Psoas muscle (tissue), 8 donors: Measurements from ENCODE around the gene GNG14. TPM values are rescaled to one million over a fixed set of nuclear protein-coding genes. Genes with fewer than 3 reads are reported as not detected.

Experiments
- ATAC-seq, 4 donors: fragments of 200-7000 bp; cut with Tn5 transposase; one replicate each; pipeline ENCODE4 v1.9.1; 2020; ENCODE audit warnings: moderate library complexity in 3 of 4, mild to moderate bottlenecking in 2 of 4
- DNase-seq, 2 donors: peaks; one replicate each; pipeline ENCODE4 v3.0.0-alpha.2; 2020
- H3K27ac ChIP-seq: fragments of 200-600 bp; one replicate; pipeline ENCODE4 v1.8.0; 2022
- H3K27me3 ChIP-seq, 3 donors: fragments of 200-600 bp in 1 of 3; one replicate each; pipeline versions ENCODE4 v1.6.1 to v1.8.0; 2013 to 2022; ENCODE audit warnings: low read length in 2 of 3, mild to moderate bottlenecking in 2 of 3, moderate library complexity in 1 of 3; ENCODE audit not compliant: insufficient read depth in 3 of 3
- H3K36me3 ChIP-seq, 2 donors: fragments of 200-600 bp in 1 of 2; one replicate each; pipeline versions ENCODE4 v1.6.1 to v1.8.0; 2013 to 2022; ENCODE audit warnings: low read depth in 1 of 2, mild to moderate bottlenecking in 1 of 2, moderate library complexity in 1 of 2; ENCODE audit not compliant: insufficient read depth in 1 of 2
- H3K4me1 ChIP-seq: fragments of 200-600 bp; one replicate; pipeline ENCODE4 v1.8.0; 2022
- H3K4me3 ChIP-seq: fragments of 200-600 bp; one replicate; pipeline ENCODE4 v1.8.0; 2022; ENCODE audit warnings: mild to moderate bottlenecking
- H3K9me3 ChIP-seq: fragments of 200-600 bp; one replicate; pipeline ENCODE4 v1.8.0; 2022
- WGBS, 3 donors: extraction: QIAGEN DNeasy Blood & Tissue Kit; methylation state at CpG; one replicate each; pipeline versions ENCODE4 v1.1.6 to v1.1.7; 2013; 5-methylcytosine and 5-hydroxymethylcytosine counted together
- intact Hi-C, 2 donors: fragments of 100-400 bp; cut with DNase I; formaldehyde crosslinking; loops; one replicate each; pipeline versions ENCODE4 v1.11.0 to v1.14.2; 2022
- polyA plus RNA-seq, 3 donors: library from polyadenylated mRNA; stranded (reverse); fragments of 200-250 nt; gene quantifications; one replicate each; pipeline ENCODE4 v1.2.3, GENCODE V29; 2013
- total RNA-seq, 4 donors: library from RNA; stranded (reverse); fragmentation: NEBNext Ultra II Directional in 2 of 4; extraction: Animal tissue kit (Norgen Biotek cat#: 25700) in 2 of 4; gene quantifications; one replicate each; pipeline versions ENCODE4 v1.2.1 to v1.2.4, GENCODE V29; 2021 to 2023
- TF ChIP-seq, protein P1 (sequence below): fragments of 200-600 bp; IDR thresholded peaks from one replicate; pipeline ENCODE4 v1.8.0; 2022; ENCODE audit warnings: antibody characterized with exemption
- donor health status: healthy with polysubstance abuse.
- donor health status: DM: no; HTN: no; CAD: no; lungs with moderate emphysema.
- donor health status: Bipolar disorder and iron deficiency.
- donor health status: healthy.
- donor health status: DM: yes; HTN: yes; CAD: no.
- donor health status: DM: no; HTN: no; CAD: no.
- donor health status: DM: no; HTN: no; CAD: no.
- donor health status: DM: yes; HTN: yes; CAD: no.

The GNG14 gene
- total and polyA plus RNA-seq, 7 donors = not detected

GRCh38 chr19:12720296-12720695, 32.5 kb downstream of the GNG14 start:
- peaks cover 27% of the 10 kb centered on the region for H3K4me1 ChIP-seq
- H3K27me3 ChIP-seq = no peaks in the 10 kb centered on the region
- peak overlapping the region; percentile 92 for H3K27ac ChIP-seq
- DNase-seq = no peak
- 71 to 85% (median 74%) methylated on average over 10 of the region's 10 CpGs for WGBS, 3 donors
- no peaks in the 10 kb centered on the region for H3K9me3 ChIP-seq
- intact Hi-C loops = loop anchor here in 1 of 2 donors (5.0 kb wide), 3 partner anchors 38 to 127 kb away; partner anchors contain the start of gene DHPS
- H3K4me3 ChIP-seq = peak overlapping the region; percentile 87
- TF ChIP-seq, protein P1, sequence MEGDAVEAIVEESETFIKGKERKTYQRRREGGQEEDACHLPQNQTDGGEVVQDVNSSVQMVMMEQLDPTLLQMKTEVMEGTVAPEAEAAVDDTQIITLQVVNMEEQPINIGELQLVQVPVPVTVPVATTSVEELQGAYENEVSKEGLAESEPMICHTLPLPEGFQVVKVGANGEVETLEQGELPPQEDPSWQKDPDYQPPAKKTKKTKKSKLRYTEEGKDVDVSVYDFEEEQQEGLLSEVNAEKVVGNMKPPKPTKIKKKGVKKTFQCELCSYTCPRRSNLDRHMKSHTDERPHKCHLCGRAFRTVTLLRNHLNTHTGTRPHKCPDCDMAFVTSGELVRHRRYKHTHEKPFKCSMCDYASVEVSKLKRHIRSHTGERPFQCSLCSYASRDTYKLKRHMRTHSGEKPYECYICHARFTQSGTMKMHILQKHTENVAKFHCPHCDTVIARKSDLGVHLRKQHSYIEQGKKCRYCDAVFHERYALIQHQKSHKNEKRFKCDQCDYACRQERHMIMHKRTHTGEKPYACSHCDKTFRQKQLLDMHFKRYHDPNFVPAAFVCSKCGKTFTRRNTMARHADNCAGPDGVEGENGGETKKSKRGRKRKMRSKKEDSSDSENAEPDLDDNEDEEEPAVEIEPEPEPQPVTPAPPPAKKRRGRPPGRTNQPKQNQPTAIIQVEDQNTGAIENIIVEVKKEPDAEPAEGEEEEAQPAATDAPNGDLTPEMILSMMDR = no peak
- peaks cover 0 to 44% of the 10 kb centered on the region in 2 donors for H3K36me3 ChIP-seq
- no peak for ATAC-seq

DNA sequence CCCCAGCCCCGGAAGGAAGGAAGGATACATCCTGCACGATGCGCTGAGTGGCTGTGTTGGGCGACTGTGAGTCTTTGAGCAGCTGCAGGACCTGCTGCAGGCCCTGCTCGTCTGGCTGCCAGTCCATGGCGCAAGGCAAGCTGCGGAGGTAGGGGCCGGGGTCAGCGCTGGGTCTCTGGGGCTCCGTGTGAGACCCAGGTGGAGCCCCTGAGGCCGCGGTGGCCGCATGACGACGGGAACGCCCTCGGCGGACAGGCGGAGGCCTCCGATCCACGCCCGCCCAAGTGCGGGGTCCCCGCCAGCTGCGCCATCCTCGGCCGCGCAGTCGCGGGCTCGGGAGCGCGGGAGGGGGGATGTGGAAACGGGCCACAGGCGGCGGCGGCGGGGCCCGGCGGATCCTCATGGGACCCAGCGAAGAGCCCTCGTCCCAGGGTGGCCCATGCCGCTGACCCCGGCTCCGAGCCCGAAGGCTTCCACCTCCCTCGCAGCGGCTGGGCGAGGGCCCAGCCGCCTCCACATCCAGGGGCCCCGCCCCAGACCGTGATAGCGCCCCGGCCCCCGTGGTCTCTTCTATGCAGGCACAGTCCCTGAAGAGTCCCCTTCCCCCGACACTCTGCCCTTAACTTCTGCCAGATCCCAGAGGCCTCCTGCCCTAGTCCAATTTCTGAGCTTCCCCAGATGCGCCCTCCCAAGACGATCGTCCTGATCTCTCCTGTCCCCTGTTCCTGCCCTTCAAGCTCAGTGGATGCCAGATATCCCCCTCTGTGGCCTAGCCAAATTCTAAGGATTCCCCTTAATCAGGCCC, 33.3 kb downstream of the GNG14 start:
- Histone ChIP-seq H3K9me3 (no peaks in the 10 kb centered on the region), H3K4me3 (peak overlapping the region; percentile 87), H3K36me3 (peaks cover 0 to 36% of the 10 kb centered on the region in 2 donors), H3K27me3 (no peaks in the 10 kb centered on the region), H3K4me1 (peaks cover 27% of the 10 kb centered on the region), H3K27ac (peak overlapping the region; percentile 92)
- TF ChIP-seq, protein P1 = no peak
- ATAC-seq = peak; percentile 7 to 10 (median 9)
- peak; percentile 33 to 60 for DNase-seq
- 1 to 2% (median 2%) methylated on average over 17 to 59 of the region's 59 CpGs for WGBS, 3 donors
- intact Hi-C loops = loop anchor here in 1 of 2 donors (5.0 kb wide), 3 partner anchors 39 to 126 kb away; partner anchors contain the start of gene DHPS

DNA sequence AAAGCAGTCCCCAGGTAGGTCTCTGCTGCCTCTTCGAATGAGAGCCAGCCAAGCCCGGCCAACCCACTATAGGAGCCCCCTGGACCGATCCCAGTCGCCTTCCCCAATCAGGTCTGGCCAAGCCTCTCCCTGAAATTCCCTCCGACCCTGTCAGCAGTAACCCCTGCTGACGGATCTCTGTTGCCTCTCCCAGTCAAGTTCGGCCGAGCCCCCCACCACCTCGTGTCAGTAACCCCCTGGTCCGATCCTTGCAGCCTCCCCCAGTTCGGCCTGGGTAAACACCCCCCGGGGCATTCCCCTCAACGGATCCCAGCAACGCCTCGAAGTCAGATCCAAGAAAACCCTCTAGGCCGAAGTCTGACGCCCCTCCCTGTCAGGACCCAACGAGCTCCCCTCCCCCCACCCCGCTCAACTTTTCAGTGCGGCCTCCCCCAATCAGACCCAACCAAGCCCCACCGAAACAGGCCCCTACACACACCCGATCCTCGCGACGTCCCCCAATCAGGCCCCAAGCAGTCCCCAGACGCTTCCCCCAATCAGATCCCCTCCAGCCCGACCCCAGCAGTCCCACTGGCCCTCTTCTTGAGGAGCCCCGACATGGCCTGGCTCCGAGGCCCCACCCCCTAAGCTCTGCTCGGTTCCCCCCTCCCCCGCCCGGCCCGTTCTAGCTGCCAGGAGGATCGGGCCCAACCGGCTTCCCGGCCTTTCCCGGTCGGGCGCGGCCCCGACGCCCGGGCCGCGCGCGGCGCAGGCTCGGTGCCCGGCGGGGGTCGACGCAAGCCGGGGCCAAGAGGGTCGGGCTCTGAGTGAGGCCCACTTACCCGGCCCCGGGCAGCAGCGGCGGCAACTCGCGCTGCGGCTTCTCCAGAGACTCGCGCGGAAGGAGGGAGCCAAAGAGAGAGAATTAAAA, 34.1 kb downstream of the GNG14 start:
- no peaks in the 10 kb centered on the region for H3K9me3 ChIP-seq
- DNase-seq (peak; percentile 78 to 88), ATAC-seq (peak; percentile 57 to 77 (median 64))
- H3K27ac ChIP-seq = peak overlapping the region; percentile 92
- intact Hi-C loops = loop anchor here in 1 of 2 donors (5.0 kb wide), 3 partner anchors 40 to 125 kb away; partner anchors contain the start of gene DHPS
- WGBS, 3 donors = 1% methylated on average over 61 to 65 of the region's 65 CpGs
- TF ChIP-seq, protein P1 = no peak
- peak overlapping the region; percentile 87 for H3K4me3 ChIP-seq
- H3K4me1 ChIP-seq = peaks cover 27% of the 10 kb centered on the region
- no peaks in the 10 kb centered on the region for H3K27me3 ChIP-seq
- peaks cover 0 to 28% of the 10 kb centered on the region in 2 donors for H3K36me3 ChIP-seq

DNA sequence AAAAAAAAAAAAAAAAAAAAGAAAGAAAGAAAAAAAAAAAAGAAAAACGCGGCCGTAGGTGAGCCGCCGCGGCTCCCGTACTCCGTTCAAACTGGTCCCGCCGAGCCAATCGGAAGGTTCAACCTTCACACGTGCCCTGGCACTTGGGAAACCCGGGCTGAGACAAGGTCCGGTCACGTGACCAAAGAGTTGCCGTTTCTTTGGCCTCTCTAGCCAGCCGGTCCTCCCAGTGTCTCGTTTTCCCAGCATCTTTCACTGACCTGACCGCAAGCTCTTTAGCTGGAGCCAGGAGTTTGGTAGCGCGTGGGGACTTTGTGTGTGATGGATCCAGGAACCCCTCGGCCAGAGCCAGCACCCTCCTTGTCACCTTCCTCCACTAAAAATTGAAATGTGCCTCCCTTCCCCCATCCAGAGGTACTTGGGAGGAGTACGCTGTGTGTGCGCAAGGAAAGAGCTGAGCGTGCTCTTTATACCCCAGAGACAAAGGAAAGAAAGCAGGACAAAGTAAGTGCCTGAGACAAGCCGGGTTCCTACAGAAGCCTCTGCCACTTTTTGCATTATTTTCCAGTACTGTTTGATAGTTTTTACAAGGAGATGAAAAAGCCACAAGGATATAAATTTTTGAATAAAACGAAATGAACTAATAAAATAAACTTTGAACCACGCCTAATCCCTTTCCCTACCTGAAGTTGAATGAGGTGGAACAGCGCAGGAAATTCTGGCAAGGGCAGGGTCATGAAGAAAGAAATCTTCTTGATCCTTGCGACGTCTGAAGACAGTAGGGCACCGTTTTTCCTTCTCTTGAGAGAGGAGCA, 35.0 kb downstream of the GNG14 start:
- peaks cover 0 to 19% of the 10 kb centered on the region in 2 donors for H3K36me3 ChIP-seq
- H3K4me1 ChIP-seq = peaks cover 27% of the 10 kb centered on the region
- ATAC-seq = peak; percentile 93 to 94 (median 93)
- peak overlapping the region; percentile 87 for H3K4me3 ChIP-seq
- H3K27me3 ChIP-seq = no peaks in the 10 kb centered on the region
- TF ChIP-seq, protein P1 = no peak
- intact Hi-C loops = loop anchor here in 1 of 2 donors (5.0 kb wide), 3 partner anchors 40 to 125 kb away; partner anchors contain the start of gene DHPS
- H3K9me3 ChIP-seq = no peaks in the 10 kb centered on the region
- WGBS, 3 donors = 1 to 2% (median 1%) methylated on average over 32 of the region's 32 CpGs
- peak overlapping the region; percentile 92 for H3K27ac ChIP-seq
- peak; percentile 97 to 98 for DNase-seq
